GM18520 (cell line): ENCODE measurements around the gene DSEL.

Experiments
- ATAC-seq: cut with Tn5 transposase; IDR thresholded peaks from one replicate; pipeline ENCODE4 v1.9.1; 2021; ENCODE audit not compliant: unreplicated experiment

DSEL gene

GRCh38 chr18:67504739-67505138 lies 11.8 kb downstream of the DSEL start:
- ATAC-seq: no peak

DNA sequence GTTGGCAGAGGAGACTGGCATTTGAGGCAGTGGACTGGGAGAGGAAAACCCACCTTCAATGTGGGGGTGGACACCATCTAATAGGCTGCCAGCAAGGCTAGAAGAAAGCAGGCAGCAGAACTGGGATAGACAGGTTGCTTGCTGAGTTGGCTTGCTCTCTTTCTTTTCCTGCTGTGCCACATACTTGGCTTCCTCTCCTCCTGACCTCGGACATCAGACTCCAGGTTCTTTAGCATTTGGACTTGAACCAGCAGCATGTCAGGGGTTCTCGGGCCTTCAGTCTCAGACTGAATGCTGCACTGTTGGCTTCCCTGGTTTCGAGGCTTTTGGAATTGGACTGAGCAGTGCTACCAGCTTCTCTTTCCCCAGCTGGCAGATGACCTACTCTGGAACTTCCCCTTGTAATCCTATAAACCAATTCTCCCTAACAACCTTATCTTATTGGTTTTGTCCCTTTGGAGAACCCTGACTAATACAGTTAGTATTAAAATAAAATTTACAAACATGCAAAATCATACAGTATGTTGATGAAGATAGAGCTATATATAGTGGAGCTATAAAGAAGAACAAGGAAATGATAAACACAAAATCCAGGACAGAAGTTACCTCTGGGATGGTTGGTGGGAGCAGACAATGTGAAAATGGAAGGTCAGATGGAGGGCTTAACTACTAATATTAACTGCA lies 15.9 kb downstream of the DSEL start:
- no peak for ATAC-seq

GRCh38 chr18:67496469-67496868 lies 20.1 kb downstream of the DSEL start:
- no peak for ATAC-seq

GRCh38 chr18:67486534-67486933 lies 30.0 kb downstream of the DSEL start:
- no peak for ATAC-seq

GRCh38 chr18:67485655-67486054 lies 30.9 kb downstream of the DSEL start:
- ATAC-seq: no peak

DNA sequence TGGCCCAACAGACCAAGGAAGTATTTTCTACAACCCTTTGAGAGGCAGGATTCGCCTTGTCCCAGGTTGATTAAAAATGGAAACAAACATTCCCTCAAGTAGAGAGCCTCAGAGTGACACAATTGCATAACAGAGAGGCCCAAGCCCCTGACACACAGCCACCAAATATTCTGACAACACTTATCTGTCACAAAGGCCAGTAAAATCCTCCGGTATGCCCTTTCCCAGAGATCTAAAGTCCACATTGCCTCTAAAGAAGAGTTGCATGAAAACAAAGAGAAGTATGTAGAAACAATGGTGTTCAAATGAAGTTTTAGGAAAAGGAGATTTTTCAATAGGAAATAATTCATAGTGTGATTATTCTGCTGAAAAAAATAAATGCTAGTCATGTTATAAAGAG lies 32.1 kb downstream of the DSEL start:
- no peak for ATAC-seq

DNA sequence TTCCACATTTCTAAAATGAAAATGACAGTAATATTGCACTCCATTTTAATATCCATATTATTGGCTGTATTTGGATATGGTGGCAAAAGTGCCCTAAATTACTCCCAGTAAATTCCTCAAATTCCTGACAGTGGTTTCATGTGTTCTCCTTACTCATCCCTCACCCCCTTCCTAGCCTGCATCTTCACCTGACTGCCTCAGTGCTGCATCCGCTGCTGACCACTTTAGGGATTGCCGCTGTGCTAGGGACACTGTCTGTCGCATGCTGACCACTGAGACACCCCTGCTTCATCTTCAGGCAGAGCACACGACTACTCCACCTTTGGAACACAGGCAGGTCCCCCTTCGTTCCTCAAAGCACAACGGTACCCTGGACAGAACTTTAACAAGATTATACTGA lies 32.6 kb downstream of the DSEL start:
- ATAC-seq: no peak

- ATAC-seq: no peak
Measured at GRCh38 chr18:67483237-67483636, 33.3 kb downstream of the DSEL start.

DNA sequence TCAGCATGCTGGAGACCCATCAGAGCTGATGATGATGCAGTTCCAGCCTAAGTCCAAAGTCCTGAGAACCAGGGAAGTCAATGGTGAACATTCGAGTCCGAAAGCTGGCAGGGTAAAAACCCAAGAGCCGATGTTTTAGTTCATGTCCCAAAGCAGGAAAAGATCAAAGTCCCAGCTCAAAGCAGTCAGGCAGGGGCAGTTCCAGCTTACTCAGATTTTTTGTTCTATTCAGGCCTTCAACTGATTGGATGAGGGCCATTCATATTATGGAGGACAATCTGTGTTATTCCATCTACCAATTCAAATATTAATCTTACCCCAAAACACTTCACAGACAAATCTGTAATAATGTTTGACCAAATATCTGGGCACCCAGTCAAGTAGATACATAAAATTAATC lies 38.3 kb downstream of the DSEL start:
- ATAC-seq: no peak

GRCh38 chr18:67477522-67477921 lies 39.0 kb downstream of the DSEL start:
- no peak for ATAC-seq

DNA sequence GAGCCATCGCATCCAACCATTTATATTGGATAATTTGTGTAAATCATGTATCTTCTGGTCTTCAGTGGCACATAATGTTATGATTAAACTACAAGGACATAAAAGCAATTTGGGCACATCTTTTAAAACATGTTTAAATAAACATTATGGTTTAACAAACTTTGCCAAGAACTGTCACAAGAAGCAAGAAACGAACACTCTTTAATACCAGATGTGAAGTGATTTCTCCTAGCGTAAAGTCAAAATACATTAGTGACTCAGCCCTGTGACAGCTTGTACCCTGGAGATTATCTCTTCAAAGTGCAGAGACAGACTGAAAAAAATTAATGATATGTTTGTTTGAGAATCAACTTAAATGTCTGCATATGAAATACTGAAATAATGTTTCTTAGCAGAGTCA lies 39.9 kb downstream of the DSEL start:
- no peak for ATAC-seq

- ATAC-seq: no peak
Measured at GRCh38 chr18:67475673-67476072, 40.8 kb downstream of the DSEL start.

DNA sequence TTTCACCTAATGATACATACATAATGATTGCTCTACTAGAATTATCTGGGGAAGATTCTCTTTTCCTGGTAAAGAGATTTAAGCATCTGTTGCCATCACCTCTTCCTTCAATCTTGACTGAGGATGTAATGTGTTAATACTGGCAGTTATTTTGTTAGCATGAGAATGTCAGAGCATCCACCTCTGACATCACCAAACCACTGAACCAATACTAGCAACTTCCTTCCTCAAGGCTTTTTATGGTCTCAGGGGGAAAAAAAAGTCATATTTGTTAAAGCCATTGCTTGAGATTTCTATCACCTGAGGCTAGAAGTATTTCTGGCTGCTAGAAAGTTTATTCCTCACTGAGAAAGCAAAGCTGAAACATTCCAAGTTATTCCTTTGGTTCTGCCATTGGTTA lies 48.5 kb downstream of the DSEL start:
- ATAC-seq: no peak

DNA sequence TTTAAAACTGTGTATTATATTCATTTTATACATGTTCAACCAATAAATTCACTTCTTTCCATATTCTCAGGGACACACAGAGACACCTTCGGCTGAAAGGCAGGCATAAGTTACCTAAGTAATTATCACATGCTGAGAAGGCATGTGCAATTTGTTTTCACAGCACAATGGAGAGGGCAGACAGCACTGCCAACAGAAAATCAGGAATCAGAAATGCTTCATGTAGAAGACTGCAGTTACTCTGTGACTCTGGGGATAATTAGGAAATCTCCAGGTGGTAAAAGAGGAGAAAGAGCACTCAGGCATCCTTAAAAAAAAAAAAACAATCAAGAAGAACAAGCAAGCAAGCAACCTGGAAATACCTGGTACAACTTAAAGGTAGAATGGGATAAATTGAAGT lies 49.3 kb downstream of the DSEL start:
- ATAC-seq: no peak

- ATAC-seq: no peak
Measured at GRCh38 chr18:67464499-67464898, 52.0 kb downstream of the DSEL start.

DNA sequence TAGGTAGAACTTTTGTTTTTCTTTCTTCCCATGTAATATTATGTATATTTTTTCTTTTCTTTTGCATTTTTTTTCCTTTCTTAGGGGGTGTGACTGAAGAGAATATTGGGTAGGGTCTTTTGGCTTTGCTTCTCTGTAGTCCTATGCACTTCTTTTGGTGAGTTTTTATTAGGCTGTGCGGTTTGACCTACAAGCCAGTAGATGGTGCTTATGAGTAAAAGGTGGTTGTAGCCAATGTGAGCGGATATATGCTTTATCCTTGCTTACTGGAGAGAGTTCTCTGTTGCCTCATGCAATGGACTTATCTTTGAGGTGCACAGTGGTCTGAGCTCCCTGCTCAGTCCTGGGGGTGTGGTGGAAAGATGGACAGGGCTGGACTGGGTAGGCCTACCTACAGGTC lies 52.7 kb downstream of the DSEL start:
- ATAC-seq: no peak

DNA sequence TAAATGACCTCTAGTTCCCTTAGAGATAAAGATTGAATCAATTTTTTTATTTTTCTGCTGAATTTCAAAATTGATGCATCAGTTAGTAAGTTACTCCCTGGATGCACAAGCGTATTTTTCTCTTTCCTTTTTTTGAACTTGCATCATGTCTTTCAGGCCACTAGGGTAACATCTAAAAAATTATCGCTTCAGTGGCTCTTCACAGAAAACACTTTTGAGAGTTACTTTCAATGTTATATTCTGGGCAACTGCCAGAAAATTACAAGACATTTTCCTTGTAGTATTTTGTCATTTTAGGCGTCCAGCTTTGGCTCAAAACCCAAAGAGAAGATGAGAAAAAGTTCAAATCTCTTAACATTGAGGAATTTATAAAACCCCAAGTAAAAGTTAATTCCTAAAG lies 59.8 kb downstream of the DSEL start:
- no peak for ATAC-seq
